HG03342 (cell line): ENCODE measurements around the gene FKBP2.

Experiments used
- ATAC-seq: cut with Tn5 transposase; IDR thresholded peaks from one replicate; pipeline ENCODE4 v1.9.1; 2021; ENCODE audit warnings: mild to moderate bottlenecking, moderate library complexity; ENCODE audit not compliant: unreplicated experiment

FKBP2 gene

DNA sequence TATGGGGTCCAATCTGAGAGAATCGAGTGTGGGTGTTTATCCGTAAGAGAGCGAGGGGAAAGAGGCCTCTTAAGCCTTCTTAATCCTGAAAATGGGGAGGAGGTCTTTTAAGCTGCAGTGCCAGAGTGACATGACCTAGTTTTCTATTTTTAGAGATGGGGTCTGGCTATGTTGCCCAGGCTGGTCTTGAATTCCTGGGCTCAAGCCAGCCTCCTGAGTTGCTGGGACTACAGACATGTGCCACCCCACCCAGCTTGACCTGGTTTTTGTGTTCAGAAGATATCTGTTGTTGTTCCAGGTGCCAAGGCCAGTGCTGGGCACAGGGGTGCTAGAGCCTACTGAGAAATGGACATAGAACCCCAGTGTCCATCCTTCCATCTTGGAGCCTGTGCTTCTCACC lies 42.2 kb downstream of the FKBP2 start:
- no peak for ATAC-seq

- peak; percentile 71 for ATAC-seq
Measured at GRCh38 chr11:64284048-64284961, 43.4 kb downstream of the FKBP2 start, which contains the start of gene BAD. Gene BAD (minus strand): TSS chr11:64284665. CDS start chr11:64284368, 297 bp downstream.

DNA sequence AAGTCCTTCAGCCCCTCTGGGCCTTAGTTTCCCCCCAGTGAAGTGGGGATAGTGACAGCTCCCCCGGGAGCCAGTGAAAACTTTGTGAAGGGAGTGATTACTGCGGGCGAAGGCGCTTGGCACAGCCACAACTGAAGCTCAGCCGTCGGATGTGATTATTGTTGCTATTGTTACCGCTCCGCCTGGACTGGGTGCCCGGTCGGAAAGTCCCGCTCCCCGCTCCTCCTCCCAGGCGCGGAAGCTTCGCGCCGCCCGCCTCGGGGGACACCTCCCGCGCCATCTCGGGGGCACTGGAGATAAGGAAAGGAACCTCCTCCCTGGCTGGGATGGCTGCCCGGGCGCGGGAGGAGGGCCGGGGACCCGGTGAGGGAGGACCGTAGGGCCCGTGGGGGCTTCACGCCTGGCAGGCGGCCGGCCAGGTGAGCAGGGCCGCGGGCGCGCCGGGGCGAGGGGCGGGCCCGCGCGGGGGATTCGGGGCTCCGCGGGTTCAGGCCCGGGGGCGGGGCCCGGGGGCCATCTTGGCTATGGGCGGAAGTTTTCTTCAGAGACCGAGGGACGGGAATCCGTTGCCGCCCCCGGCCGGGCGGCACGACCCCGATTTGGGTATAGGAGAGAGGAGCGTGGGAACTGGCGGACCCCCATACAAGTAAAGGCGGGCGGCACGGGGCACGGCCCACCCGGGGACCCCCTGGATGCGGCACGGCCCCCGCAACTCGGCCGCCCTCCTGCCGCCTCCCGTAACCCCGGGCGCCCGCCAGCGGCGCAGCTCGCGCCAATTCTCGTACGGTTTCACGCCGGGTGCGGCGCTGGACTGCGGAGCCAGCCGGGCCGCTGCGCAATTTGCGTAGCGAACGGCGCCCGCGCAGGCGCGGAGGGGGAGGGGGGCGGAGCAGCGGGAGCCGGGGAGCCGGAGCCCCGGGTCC lies 44.3 kb downstream of the FKBP2 start, which contains the start of gene GPR137:
GPR137 (plus strand) TSS at position 887 of the 923 bp plus-strand sequence. CDS start 677 bp downstream, outside the sequence.
- ATAC-seq = peak; percentile 53

- no peak for ATAC-seq
Measured at GRCh38 chr11:64285885-64286800, 45.2 kb downstream of the FKBP2 start.

GRCh38 chr11:64286801-64287159 lies 45.9 kb downstream of the FKBP2 start:
- no peak for ATAC-seq

DNA sequence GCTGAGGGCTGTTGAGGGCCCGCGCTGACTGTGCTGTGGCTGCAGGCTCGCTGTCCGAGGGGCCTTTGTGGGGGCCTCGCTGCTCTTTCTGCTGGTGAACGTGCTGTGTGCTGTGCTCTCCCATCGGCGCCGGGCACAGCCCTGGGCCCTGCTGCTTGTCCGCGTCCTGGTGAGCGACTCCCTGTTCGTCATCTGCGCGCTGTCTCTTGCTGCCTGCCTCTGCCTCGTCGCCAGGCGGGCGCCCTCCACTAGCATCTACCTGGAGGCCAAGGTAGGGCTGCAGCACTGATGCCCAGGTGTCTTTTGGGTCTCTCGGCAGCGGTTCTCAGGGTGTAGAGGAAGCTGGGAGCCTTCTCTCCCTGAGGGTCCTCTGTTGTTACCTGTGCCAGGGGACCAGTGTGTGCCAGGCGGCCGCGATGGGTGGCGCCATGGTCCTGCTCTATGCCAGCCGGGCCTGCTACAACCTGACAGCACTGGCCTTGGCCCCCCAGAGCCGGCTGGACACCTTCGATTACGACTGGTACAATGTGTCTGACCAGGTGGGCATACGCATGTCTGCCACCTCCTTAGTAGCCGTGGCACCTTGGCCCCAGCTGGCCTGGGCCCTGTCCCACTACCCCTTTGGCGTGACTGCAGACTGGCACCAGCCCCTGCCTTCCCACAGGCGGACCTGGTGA lies 46.9 kb downstream of the FKBP2 start:
- no peak for ATAC-seq

DNA sequence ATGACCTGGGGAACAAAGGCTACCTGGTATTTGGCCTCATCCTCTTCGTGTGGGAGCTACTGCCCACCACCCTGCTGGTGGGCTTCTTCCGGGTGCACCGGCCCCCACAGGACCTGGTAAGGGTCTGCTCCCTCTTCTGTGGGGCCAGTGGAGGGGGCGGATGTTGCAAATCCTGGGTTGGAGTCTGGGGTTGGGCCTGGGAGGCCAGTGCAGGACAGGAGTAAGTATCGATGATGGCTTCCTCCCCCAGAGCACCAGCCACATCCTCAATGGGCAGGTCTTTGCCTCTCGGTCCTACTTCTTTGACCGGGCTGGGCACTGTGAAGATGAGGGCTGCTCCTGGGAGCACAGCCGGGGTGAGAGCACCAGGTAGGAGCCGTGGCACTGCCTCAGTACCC lies 47.5 kb downstream of the FKBP2 start:
- no peak for ATAC-seq

DNA sequence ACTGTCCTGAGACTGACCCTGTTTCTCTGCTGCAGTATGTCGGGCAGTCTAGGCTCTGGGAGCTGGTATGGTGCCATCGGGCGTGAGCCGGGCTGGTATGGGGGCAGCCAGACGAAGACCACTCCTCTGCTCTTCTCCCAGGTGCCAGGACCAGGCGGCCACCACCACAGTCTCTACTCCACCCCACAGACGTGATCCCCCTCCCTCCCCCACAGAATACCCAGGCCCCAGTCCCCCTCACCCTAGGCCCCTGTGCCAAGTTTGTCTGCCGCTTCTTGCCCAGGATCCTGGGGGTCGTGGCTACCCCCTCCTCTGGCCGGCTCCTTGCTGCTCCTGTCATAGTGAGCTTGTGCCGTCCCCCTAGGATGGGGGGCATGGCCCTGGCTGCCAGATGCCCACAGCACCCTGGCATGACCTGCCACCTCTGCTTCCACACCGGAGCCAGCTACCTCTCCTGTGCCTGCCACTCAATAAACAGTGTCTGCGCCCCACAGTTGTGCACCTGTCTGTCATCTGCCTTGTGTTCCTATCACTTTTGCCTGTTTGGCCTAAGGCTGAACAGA lies 48.2 kb downstream of the FKBP2 start:
- no peak for ATAC-seq

GRCh38 chr11:64290352-64291261 lies 49.7 kb downstream of the FKBP2 start:
- no peak for ATAC-seq

DNA sequence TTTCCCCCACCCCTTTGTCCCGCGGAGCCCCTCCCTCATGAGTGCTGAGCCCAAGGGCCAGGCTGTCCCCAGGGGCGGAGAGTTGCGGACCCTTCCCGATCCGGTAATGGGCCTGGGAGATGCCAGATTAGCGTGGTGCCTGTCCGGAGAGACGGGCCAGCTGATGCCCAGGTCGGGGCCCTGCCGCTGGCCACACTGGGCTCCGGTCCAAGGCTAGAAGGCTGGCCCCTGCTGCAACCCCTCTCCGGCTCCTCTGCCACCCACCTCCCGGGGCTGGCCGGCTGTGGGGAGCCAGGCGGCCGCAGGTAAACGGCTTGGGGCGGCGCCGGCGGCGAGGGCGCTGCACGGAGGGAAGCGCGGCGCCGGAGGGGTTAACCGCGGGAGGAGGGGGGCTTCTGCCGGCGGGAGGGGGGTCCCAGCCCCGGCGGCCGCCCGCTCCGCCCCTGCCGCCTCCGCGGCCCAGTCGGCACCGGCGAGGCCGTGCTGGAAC lies 50.4 kb downstream of the FKBP2 start, which contains the start of gene KCNK4:
KCNK4 (plus strand) TSS at position 41 of the 490 bp plus-strand sequence. CDS start 1,717 bp downstream, outside the sequence.
- no peak for ATAC-seq

- no peak for ATAC-seq
Measured at GRCh38 chr11:64291752-64292459, 51.0 kb downstream of the FKBP2 start.

GRCh38 chr11:64292460-64293254 lies 51.8 kb downstream of the FKBP2 start:
- ATAC-seq = no peak
